PC-3 (cell line): ENCODE results near the gene HSD17B12. TPM values are rescaled to one million over a fixed set of nuclear protein-coding genes. Genes with fewer than 3 reads are reported as not detected.
A peak's percentile ranks its signal among the peaks of the same experiment; 100 is the strongest.

Experiments
- ATAC-seq: fragments of 200-7000 bp; cut with Tn5 transposase; 2 replicates; pipeline ENCODE4 v1.9.1; 2020; ENCODE audit warnings: mild to moderate bottlenecking, moderate library complexity
- Bru-seq: library from RNA; stranded (reverse); fragments of 400-500 nt; gene quantifications from one replicate; lab custom pipeline; 2021; lab: Mats Ljungman, UMichigan
- BruChase-seq, 2 experiments: library from RNA; stranded (reverse); fragments of 400-500 nt; gene quantifications; one replicate each; lab custom pipeline; 2021; lab: Mats Ljungman, UMichigan
- BruUV-seq: library from RNA; stranded (reverse); fragments of 400-500 nt; replicated peaks from 2 replicates; lab custom pipeline; 2021; lab: Mats Ljungman, UMichigan
- CTCF ChIA-PET: fragments of 300-600 bp; sonication (Branson Sonifier 250); formaldehyde crosslinking; loops from one replicate; lab custom pipeline; 2022; ENCODE audit warnings: antibody characterized with exemption; lab: Charles Lee
- POLR2A ChIA-PET: fragments of 300-600 bp; sonication (Branson Sonifier 250); formaldehyde crosslinking; loops from one replicate; lab custom pipeline; 2022; ENCODE audit warnings: antibody characterized with exemption; ENCODE audit not compliant: unreplicated experiment; lab: Charles Lee
- DNase-seq: peaks from one replicate; pipeline ENCODE4 v3.0.0-alpha.2; 2015
- H2AFZ ChIP-seq: fragments of 300-600 bp; sonication (generic); 2 replicates; pipeline ENCODE4 v1.6.0; 2016; ENCODE audit warnings: antibody characterized with exemption, low read length
- H3F3A ChIP-seq: fragments of 300-600 bp; sonication (generic); one replicate; pipeline ENCODE4 v1.6.0; 2017; ENCODE audit warnings: antibody characterized with exemption, low read length, control low read depth, mild to moderate bottlenecking; ENCODE audit not compliant: unreplicated experiment
- H3K27ac ChIP-seq: fragments of 300-600 bp; sonication (generic); 2 replicates; pipeline ENCODE4 v1.5.1; 2016; ENCODE audit warnings: mild to moderate bottlenecking, low read length
- H3K27me3 ChIP-seq: fragments of 300-600 bp; sonication (generic); 2 replicates; pipeline ENCODE4 v1.6.1; 2016; ENCODE audit warnings: low read length, mixed read lengths
- H3K36me3 ChIP-seq: fragments of 300-600 bp; sonication (generic); 2 replicates; pipeline ENCODE4 v1.6.1; 2016; ENCODE audit warnings: low read depth, mixed run types, low read length, mixed read lengths
- H3K4me1 ChIP-seq: fragments of 300-600 bp; sonication (generic); 2 replicates; pipeline ENCODE4 v1.5.1; 2016; ENCODE audit warnings: low read length; ENCODE audit not compliant: insufficient read depth
- H3K4me2 ChIP-seq: fragments of 300-600 bp; sonication (generic); 2 replicates; pipeline ENCODE4 v1.6.0; 2016; ENCODE audit warnings: low read length
- H3K4me3 ChIP-seq: fragments of 300-600 bp; sonication (generic); 2 replicates; pipeline ENCODE4 v1.5.1; 2016; ENCODE audit warnings: mild to moderate bottlenecking, low read length, mixed read lengths
- H3K79me2 ChIP-seq: fragments of 300-600 bp; sonication (generic); 2 replicates; pipeline ENCODE4 v1.6.1; 2017; ENCODE audit warnings: low read length, mixed read lengths
- H3K9ac ChIP-seq: fragments of 300-600 bp; sonication (generic); 2 replicates; pipeline ENCODE4 v1.6.0; 2016; ENCODE audit warnings: mild to moderate bottlenecking, low read length
- H3K9me2 ChIP-seq: fragments of 300-600 bp; sonication (generic); replicated peaks from 2 replicates; pipeline ENCODE4 v1.6.1; 2016; ENCODE audit warnings: mixed run types, low read length, mixed read lengths
- H3K9me3 ChIP-seq: fragments of 300-600 bp; sonication (generic); 2 replicates; pipeline ENCODE4 v1.6.1; 2016; ENCODE audit warnings: low read length, mixed read lengths
- H4K20me1 ChIP-seq: fragments of 300-600 bp; sonication (generic); 2 replicates; pipeline ENCODE4 v1.6.1; 2016; ENCODE audit warnings: low read length, mixed read lengths
- EZH2 ChIP-seq: fragments of 300-600 bp; sonication (generic); IDR thresholded peaks from one replicate; pipeline ENCODE4 v1.6.1; 2017; ENCODE audit warnings: antibody characterized with exemption, mild to moderate bottlenecking, low read length; ENCODE audit not compliant: unreplicated experiment
- EZH2phosphoT487 ChIP-seq: fragments of 300-600 bp; sonication (generic); IDR thresholded peaks from 2 replicates; pipeline ENCODE4 v1.6.1; 2018; ENCODE audit warnings: mild to moderate bottlenecking, antibody characterized with exemption, low read length, borderline replicate concordance
- intact Hi-C: fragments of 100-400 bp; cut with micrococcal nuclease; formaldehyde crosslinking; loops from 2 replicates; pipeline ENCODE4 v1.9.0; 2023
- long read RNA-seq: library from polyadenylated mRNA; unstranded; transcript quantifications from one replicate; pipeline ENCODE4 v2.0.0, GENCODE V29; 2021; ENCODE audit not compliant: unreplicated experiment
- total RNA-seq: library from RNA; depleted of rRNA; stranded (reverse); fragments of >200 nt; gene quantifications from 2 replicates; pipeline ENCODE4 v1.2.3, GENCODE V29; 2014; rRNA removed
- TF ChIP-seq, protein P1 (sequence below): fragments of 300-600 bp; sonication (generic); conservative IDR thresholded peaks from 2 replicates; pipeline ENCODE4 v1.5.1; 2017; ENCODE audit warnings: antibody characterized with exemption, low read depth, mild to moderate bottlenecking, low read length

The HSD17B12 gene
- total RNA-seq (77.6 and 102 TPM in 2 replicates), Bru-seq, nascent RNA (percentile 86 among the genes with signal in this experiment), BruChase-seq, experiment 1, labeled RNA remaining after a 6-hour chase (percentile 86 among the genes with signal in this experiment), BruChase-seq, experiment 2, labeled RNA remaining after a 2-hour chase (percentile 83 among the genes with signal in this experiment)
- long read RNA-seq, full-length matches to known transcripts, result 141 of 183 reads
- long read RNA-seq, partial matches to known transcripts, result 32 of 183 reads
- long read RNA-seq, other reads (novel, unspliced or antisense), result 10 of 183 reads

DNA sequence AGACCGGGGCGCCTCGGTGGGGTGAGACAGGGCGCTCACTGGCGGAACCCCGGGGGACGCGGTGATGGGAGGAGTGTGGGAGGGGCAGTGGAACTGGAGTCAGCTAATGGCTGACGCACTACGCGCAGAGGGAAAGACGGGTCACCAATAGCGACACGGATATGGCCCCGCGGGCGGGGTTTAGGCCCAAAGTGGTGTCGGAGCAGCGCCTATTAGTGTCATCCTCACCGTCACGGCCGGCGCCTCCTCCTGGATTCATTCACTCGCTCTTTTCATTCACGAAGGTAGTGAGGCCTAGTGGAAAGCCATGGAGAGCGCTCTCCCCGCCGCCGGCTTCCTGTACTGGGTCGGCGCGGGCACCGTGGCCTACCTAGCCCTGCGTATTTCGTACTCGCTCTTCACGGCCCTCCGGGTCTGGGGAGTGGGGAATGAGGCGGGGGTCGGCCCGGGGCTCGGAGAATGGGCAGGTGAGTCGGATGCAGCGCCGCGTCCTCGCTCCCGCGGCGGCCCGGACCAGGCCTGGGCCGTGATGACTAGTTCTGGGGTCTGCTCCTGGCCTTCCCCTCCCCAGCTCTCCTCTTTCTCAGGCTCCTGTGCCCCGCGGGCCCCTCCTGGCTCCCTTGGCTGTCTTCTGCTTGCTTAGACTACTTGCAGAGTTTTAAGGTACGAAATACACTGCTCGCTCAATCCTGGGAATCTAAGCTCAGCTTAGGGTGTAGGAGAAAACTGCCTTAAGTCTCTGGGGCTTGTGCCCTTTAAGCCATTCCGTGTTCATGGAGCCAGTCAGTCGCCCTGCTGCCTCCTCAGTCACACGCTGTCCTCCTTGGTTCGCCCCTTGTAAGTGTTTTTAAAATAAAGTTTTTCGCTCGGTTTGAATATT lies at the start of gene HSD17B12:
HSD17B12 (plus strand) TSS at position 218 of the 880 bp plus-strand sequence; CDS start at position 308, 90 bp downstream.
- peaks cover 17% of the 10 kb centered on the region for H3K4me1 ChIP-seq
- peaks cover 19% of the 10 kb centered on the region for H3K36me3 ChIP-seq
- peak; percentile 99 for DNase-seq
- peak within 1 kb of the TSS; percentile 76 for H3K27ac ChIP-seq
- H3K4me3 ChIP-seq, result peak within 1 kb of the TSS; percentile 98
- peak within 1 kb of the TSS; percentile 99 for H3K4me2 ChIP-seq
- no peak for TF ChIP-seq EZH2
- no peak for TF ChIP-seq EZH2phosphoT487
- TF ChIP-seq, protein P1, sequence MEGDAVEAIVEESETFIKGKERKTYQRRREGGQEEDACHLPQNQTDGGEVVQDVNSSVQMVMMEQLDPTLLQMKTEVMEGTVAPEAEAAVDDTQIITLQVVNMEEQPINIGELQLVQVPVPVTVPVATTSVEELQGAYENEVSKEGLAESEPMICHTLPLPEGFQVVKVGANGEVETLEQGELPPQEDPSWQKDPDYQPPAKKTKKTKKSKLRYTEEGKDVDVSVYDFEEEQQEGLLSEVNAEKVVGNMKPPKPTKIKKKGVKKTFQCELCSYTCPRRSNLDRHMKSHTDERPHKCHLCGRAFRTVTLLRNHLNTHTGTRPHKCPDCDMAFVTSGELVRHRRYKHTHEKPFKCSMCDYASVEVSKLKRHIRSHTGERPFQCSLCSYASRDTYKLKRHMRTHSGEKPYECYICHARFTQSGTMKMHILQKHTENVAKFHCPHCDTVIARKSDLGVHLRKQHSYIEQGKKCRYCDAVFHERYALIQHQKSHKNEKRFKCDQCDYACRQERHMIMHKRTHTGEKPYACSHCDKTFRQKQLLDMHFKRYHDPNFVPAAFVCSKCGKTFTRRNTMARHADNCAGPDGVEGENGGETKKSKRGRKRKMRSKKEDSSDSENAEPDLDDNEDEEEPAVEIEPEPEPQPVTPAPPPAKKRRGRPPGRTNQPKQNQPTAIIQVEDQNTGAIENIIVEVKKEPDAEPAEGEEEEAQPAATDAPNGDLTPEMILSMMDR, result no peak
- CTCF ChIA-PET, result interaction anchor here (0.8 kb wide), 1 partner anchor 56 kb away, joined by 3 read pairs; no protein-coding TSS in a partner anchor
- no peaks in the 10 kb centered on the region for H3F3A ChIP-seq
- 0 out of 2 replicates have a peak, but pooled peaks cover 11% of the 10 kb centered on the region for H4K20me1 ChIP-seq
- BruUV-seq, result TSS peak; percentile 59
- H3K9me3 ChIP-seq, result no peaks in the 10 kb centered on the region
- peaks cover 50% of the 10 kb centered on the region for H3K79me2 ChIP-seq
- H2AFZ ChIP-seq, result peak within 1 kb of the TSS; percentile 83
- POLR2A ChIA-PET, result interaction anchor here (0.5 to 1.0 kb wide), 6 partner anchors 30 to 1171 kb away, joined by 3 to 4 read pairs (median 3); no protein-coding TSS in a partner anchor
- ATAC-seq, result peak; percentile 96
- H3K9ac ChIP-seq, result peak within 1 kb of the TSS; percentile 96
- H3K27me3 ChIP-seq, result no peaks in the 10 kb centered on the region
- no peaks in the 10 kb centered on the region for H3K9me2 ChIP-seq
- intact Hi-C loops, result loop anchor here (2.0 to 5.0 kb wide), 4 partner anchors 36 to 172 kb away; no protein-coding TSS in a partner anchor

DNA sequence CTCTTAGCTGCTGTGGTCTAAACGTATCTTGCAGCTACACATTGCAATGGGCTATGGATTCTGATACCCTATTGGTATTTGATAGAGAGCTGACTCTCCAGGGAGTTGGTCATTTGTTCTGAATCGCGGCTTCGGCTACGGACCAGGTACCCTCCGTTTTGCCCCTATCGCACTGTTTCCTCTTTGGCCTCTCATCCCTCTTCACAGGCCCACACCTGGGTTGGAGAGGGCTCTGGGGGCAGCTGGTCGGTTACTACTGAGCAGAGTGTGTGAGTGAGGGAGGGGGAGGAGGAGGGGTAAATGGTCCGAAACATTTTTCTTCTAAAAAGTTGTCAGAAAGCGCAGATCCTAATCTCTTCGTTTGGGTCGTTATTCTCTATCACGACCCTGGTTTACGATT lies 48.8 kb upstream of the HSD17B12 start:
- intact Hi-C loops, result no loop called here
- no peaks in the 10 kb centered on the region for H3K9me3 ChIP-seq
- no peaks in the 10 kb centered on the region for H3K36me3 ChIP-seq
- H4K20me1 ChIP-seq, result no peaks in the 10 kb centered on the region
- H3K4me3 ChIP-seq, result no peak overlapping the region
- ATAC-seq (no peak), DNase-seq (no peak)
- CTCF ChIA-PET, result no interaction called here
- H3K4me1 ChIP-seq, result no peaks in the 10 kb centered on the region
- H3K27me3 ChIP-seq, result peaks cover 57% of the 10 kb centered on the region
- no peak overlapping the region for H2AFZ ChIP-seq
- H3F3A ChIP-seq, result no peaks in the 10 kb centered on the region
- H3K27ac ChIP-seq, result no peak overlapping the region
- H3K9me2 ChIP-seq, result no peaks in the 10 kb centered on the region
- POLR2A ChIA-PET, result no interaction called here
- no peaks in the 10 kb centered on the region for H3K79me2 ChIP-seq
- TF ChIP-seq EZH2phosphoT487, result no peak
- H3K9ac ChIP-seq, result no peak overlapping the region
- no TSS peak for BruUV-seq
- no peak overlapping the region for H3K4me2 ChIP-seq

DNA sequence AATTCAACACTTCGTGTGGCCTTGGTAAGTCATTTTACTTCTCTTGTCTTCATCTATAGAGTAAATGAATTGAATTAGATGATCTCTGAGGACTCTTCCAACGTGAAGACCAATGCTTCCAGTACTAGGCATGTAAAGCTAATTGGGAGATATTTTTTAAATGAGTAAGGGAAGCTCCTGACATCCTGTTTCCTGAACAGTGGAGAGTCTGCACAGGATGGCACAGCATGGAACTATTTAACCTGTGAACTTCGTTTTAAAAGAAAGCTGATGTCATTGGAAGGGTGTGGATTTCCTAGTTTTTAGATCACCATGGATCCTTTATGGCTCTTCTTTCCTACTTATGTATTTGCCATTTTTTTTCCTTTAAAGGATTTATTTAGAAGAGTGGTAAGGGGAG lies 48.4 kb upstream of the HSD17B12 start:
- Histone ChIP-seq H3K9me3 (no peaks in the 10 kb centered on the region), H3K4me3 (no peak overlapping the region), H3K27ac (no peak overlapping the region), H3K4me1 (no peaks in the 10 kb centered on the region), H3K27me3 (peaks cover 56% of the 10 kb centered on the region), H2AFZ (no peak overlapping the region), H3K79me2 (no peaks in the 10 kb centered on the region), H3F3A (no peaks in the 10 kb centered on the region), H3K9me2 (no peaks in the 10 kb centered on the region), H3K4me2 (no peak overlapping the region), H3K36me3 (no peaks in the 10 kb centered on the region), H3K9ac (no peak overlapping the region), H4K20me1 (no peaks in the 10 kb centered on the region)
- intact Hi-C loops, result no loop called here
- DNase-seq, result peak; percentile 8
- no TSS peak for BruUV-seq
- ChIA-PET POLR2A (no interaction called here), CTCF (no interaction called here)
- no peak for ATAC-seq
- TF ChIP-seq EZH2, result no peak
